ENCODE measurements around the gene ZNF460. TPM values are rescaled to one million over a fixed set of nuclear protein-coding genes. Genes with fewer than 3 reads are reported as not detected.

The ZNF460 gene
- total and polyA plus RNA-seq, 2 of the 13 experiments (the other 11 are each of a cell fraction or from before 2014, with no cell fraction given) = 14.5 to 44.8 TPM

DNA sequence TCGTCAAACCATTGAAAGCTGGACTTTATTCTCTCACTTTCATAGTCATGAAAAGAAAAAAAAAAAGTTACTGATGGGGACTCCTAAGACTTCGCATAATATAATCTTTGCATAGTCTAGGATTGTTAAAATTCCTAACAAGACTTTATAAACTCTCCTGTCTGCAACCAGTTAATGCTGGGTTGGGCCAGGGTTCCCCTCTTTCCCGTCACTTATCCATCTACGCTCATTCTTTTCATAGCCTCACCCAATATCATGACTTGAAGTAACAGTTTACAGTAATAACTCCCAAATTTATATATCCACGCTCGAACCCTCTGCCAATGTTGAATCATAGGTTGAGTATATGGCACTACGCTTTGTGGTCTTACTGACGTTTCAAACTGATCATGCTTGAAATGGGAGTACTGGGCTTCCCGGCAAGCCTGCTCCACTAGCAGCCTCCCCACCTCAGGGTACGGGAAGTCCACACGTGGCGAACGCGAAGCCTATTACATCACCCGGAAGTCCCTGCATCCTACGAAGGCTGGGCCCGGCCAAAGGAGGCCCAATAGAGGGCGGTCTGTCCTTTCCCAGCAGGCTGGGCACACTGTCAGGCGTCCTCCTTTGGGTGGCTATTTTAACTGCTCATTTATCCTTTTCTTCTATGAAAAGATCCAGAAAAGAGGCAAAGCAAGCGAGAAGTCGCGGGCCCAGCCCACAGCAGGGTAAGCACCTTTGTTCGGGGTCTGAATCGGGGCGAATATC lies 694 bp upstream of the ZNF460 start (continued):
- peak; percentile 85; the same call in 1 of the 2 replicates for TF ChIP-seq ZBED4 (CRISPR knock-in tag; IDR thresholded peaks at IDR 0.05; ENCODE audit: borderline replicate concordance)
- TF ChIP-seq CREM (IDR thresholded peaks at IDR 0.05) = no peak
- TF ChIP-seq CREM (CRISPR knock-in tag; IDR thresholded peaks at IDR 0.05) = no peak
- TF ChIP-seq HOXD1 (CRISPR knock-in tag; IDR thresholded peaks at IDR 0.05) = peak; percentile 44; the same call in 1 of the 2 replicates
- TF ChIP-seq KDM1A (CRISPR knock-in tag; IDR thresholded peaks at IDR 0.05) = 0 out of 2 replicates have a peak, but pooled peaks have one; percentile 9
- TF ChIP-seq, protein P1, sequence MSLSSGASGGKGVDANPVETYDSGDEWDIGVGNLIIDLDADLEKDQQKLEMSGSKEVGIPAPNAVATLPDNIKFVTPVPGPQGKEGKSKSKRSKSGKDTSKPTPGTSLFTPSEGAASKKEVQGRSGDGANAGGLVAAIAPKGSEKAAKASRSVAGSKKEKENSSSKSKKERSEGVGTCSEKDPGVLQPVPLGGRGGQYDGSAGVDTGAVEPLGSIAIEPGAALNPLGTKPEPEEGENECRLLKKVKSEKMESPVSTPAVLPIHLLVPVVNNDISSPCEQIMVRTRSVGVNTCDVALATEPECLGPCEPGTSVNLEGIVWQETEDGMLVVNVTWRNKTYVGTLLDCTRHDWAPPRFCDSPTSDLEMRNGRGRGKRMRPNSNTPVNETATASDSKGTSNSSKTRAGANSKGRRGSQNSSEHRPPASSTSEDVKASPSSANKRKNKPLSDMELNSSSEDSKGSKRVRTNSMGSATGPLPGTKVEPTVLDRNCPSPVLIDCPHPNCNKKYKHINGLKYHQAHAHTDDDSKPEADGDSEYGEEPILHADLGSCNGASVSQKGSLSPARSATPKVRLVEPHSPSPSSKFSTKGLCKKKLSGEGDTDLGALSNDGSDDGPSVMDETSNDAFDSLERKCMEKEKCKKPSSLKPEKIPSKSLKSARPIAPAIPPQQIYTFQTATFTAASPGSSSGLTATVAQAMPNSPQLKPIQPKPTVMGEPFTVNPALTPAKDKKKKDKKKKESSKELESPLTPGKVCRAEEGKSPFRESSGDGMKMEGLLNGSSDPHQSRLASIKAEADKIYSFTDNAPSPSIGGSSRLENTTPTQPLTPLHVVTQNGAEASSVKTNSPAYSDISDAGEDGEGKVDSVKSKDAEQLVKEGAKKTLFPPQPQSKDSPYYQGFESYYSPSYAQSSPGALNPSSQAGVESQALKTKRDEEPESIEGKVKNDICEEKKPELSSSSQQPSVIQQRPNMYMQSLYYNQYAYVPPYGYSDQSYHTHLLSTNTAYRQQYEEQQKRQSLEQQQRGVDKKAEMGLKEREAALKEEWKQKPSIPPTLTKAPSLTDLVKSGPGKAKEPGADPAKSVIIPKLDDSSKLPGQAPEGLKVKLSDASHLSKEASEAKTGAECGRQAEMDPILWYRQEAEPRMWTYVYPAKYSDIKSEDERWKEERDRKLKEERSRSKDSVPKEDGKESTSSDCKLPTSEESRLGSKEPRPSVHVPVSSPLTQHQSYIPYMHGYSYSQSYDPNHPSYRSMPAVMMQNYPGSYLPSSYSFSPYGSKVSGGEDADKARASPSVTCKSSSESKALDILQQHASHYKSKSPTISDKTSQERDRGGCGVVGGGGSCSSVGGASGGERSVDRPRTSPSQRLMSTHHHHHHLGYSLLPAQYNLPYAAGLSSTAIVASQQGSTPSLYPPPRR (CRISPR knock-in tag; IDR thresholded peaks at IDR 0.05; ENCODE audit: borderline replicate concordance) = no peak
- no peak; the same call in 1 of the 2 replicates for TF ChIP-seq NR2C2 (CRISPR knock-in tag; IDR thresholded peaks at IDR 0.05; ENCODE audit: borderline replicate concordance)
- no peak for TF ChIP-seq ZNF138 (CRISPR knock-in tag; IDR thresholded peaks at IDR 0.05; ENCODE audit: low read depth)
- no peak for TF ChIP-seq GPN1 (CRISPR knock-in tag; IDR thresholded peaks at IDR 0.05; ENCODE audit: borderline replicate concordance)
- TF ChIP-seq FOXP1 (IDR thresholded peaks at IDR 0.05) = no peak
- no peak; the same call in 1 of the 2 replicates for TF ChIP-seq FOXP1 (CRISPR knock-in tag; IDR thresholded peaks at IDR 0.05)
- TF ChIP-seq ZNF34 (CRISPR knock-in tag; IDR thresholded peaks at IDR 0.05; ENCODE audit: borderline replicate concordance) = no peak
- no peak for TF ChIP-seq U2AF1 (optimal IDR thresholded peaks at IDR 0.05; ENCODE audit: low read depth, low read length)
- TF ChIP-seq PRPF4 (IDR thresholded peaks at IDR 0.05; ENCODE audit: low read depth, low read length, poor library complexity, severe bottlenecking) = no peak
- no peak for TF ChIP-seq DNMT1 (CRISPR knock-in tag; IDR thresholded peaks at IDR 0.05)
- TF ChIP-seq ZNF230 (CRISPR knock-in tag; IDR thresholded peaks at IDR 0.05) = no peak
- 0 out of 2 replicates have a peak, but pooled peaks have one; percentile 57 for TF ChIP-seq SOX13 (IDR thresholded peaks at IDR 0.05)
- peak in 1 of 2 experiments; percentile 74; a peak in 2 of 4 replicates for TF ChIP-seq SOX13 (CRISPR knock-in tag; conservative IDR thresholded peaks at IDR 0.05 in 1 of 2, IDR thresholded peaks at IDR 0.05 in 1 of 2)
- no peak for TF ChIP-seq ZNF282 (IDR thresholded peaks at IDR 0.05; ENCODE audit: partially characterized antibody)
- TF ChIP-seq POLR2AphosphoS5 (IDR thresholded peaks at IDR 0.05; ENCODE audit: low read depth, low read length) = peak; percentile 94
- TF ChIP-seq, protein P2, sequence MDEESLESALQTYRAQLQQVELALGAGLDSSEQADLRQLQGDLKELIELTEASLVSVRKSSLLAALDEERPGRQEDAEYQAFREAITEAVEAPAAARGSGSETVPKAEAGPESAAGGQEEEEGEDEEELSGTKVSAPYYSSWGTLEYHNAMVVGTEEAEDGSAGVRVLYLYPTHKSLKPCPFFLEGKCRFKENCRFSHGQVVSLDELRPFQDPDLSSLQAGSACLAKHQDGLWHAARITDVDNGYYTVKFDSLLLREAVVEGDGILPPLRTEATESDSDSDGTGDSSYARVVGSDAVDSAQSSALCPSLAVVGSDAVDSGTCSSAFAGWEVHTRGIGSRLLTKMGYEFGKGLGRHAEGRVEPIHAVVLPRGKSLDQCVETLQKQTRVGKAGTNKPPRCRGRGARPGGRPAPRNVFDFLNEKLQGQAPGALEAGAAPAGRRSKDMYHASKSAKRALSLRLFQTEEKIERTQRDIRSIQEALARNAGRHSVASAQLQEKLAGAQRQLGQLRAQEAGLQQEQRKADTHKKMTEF (CRISPR knock-in tag; IDR thresholded peaks at IDR 0.05) = peak; percentile 87; the same call in 1 of the 2 replicates
